Measurements from ENCODE around the gene OPN4.
"Not testable (repeated sequence)": the region's sequence is repeated elsewhere in the genome, so short reads cannot be mapped to it uniquely, and the experiment has no call there.

Gene OPN4, protein sequence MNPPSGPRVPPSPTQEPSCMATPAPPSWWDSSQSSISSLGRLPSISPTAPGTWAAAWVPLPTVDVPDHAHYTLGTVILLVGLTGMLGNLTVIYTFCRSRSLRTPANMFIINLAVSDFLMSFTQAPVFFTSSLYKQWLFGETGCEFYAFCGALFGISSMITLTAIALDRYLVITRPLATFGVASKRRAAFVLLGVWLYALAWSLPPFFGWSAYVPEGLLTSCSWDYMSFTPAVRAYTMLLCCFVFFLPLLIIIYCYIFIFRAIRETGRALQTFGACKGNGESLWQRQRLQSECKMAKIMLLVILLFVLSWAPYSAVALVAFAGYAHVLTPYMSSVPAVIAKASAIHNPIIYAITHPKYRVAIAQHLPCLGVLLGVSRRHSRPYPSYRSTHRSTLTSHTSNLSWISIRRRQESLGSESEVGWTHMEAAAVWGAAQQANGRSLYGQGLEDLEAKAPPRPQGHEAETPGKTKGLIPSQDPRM

DNA sequence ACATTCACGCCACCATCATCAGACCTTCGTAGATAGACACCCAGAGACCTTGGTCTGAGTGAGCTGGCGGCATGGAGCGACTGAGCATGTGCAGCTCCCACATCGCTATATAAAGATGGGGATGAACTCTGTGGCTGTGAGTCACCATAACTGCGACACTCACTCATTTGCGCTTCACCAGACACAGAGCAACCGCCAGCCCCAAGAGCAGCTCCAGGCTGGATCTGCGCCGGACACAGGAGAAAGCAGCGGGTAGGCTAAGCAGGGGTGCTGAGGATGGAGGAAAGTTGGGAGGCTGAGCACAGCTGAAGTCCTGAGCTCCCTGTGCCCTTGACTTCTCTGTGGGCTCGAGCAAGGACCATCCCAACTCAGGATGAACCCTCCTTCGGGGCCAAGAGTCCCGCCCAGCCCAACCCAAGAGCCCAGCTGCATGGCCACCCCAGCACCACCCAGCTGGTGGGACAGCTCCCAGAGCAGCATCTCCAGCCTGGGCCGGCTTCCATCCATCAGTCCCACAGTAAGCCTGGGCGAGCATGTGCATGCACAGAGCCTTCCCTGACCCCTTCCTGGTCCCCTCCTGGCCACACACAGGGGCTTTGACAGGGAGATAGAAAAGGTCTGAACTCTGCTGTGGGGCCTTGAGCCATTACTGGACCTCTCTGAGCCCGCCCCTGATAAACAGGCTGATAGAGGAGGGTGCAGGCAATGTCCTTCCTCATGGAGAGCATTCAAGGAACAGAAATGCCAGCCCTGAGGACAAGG lies at the start of gene OPN4:
Gene OPN4, plus strand, starts transcription at position 137 of the 762 bp plus-strand sequence. Its CDS starts 237 bp downstream, at position 374.
- Histone ChIP-seq H3K27ac (ENCODE audit: low read depth, low read length) (no peak within 1 kb of the TSS), H3K4me3 (ENCODE audit: low read length) (no peak within 1 kb of the TSS), H3K27me3 (ENCODE audit: control insufficient read depth, insufficient read depth, low read length) (no peaks in the 10 kb centered on the region), H3K9ac (ENCODE audit: low read length) (no peak within 1 kb of the TSS), H3K36me3 (ENCODE audit: control insufficient read depth, insufficient read depth, low read length) (no peaks in the 10 kb centered on the region), H3K4me1 (ENCODE audit: control insufficient read depth, insufficient read depth, low read length) (no peaks in the 10 kb centered on the region)

DNA sequence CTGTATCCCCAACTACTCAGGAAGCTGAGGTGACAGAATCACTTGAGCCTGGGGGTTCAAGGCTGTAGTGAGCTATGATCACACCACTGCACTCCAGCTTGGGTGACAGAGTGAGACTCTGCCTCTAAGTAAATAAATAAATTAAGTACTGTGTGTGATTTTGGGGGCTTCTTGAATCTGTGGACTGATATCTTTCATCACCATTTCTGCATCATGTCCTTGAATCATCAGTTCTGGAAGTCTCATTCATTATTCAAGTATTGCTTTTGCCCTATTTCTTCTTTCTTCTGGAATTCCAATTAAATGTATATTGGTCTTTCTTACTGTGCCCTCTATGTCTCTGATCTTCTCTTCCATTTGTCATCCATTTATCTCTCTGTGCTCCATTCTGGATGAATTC lies 46.7 kb upstream of the OPN4 start:
- Histone ChIP-seq H3K4me1 (ENCODE audit: control insufficient read depth, insufficient read depth, low read length) (no peaks in the 10 kb centered on the region), H3K9ac (ENCODE audit: low read length) (no peak overlapping the region), H3K27me3 (ENCODE audit: control insufficient read depth, insufficient read depth, low read length) (no peaks in the 10 kb centered on the region), H3K4me3 (ENCODE audit: low read length) (no peak overlapping the region), H3K27ac (ENCODE audit: low read depth, low read length) (no peak overlapping the region), H3K36me3 (ENCODE audit: control insufficient read depth, insufficient read depth, low read length) (no peaks in the 10 kb centered on the region)

DNA sequence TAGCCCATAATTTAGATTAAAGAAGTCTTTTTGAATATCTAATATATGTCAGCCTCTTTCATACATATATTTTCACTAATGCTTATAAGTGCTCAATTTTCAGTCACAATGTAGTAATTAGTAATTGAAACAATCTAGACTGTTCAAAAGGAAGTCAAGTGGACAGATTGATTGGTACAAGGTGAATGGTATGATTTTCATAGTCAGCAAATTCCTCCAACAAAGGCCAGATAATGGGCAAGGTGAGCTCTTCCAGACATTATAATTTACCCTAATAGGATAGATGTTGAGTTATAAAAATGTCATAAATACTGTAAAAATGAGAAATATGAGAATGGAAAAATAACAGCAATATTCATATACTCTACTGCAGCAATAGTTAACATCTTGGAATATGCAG lies 44.4 kb upstream of the OPN4 start:
- Histone ChIP-seq H3K27ac (ENCODE audit: low read depth, low read length) (no peak overlapping the region), H3K27me3 (ENCODE audit: control insufficient read depth, insufficient read depth, low read length) (no peaks in the 10 kb centered on the region), H3K4me3 (ENCODE audit: low read length) (no peak overlapping the region), H3K4me1 (ENCODE audit: control insufficient read depth, insufficient read depth, low read length) (no peaks in the 10 kb centered on the region), H3K9ac (ENCODE audit: low read length) (no peak overlapping the region), H3K36me3 (ENCODE audit: control insufficient read depth, insufficient read depth, low read length) (no peaks in the 10 kb centered on the region)

DNA sequence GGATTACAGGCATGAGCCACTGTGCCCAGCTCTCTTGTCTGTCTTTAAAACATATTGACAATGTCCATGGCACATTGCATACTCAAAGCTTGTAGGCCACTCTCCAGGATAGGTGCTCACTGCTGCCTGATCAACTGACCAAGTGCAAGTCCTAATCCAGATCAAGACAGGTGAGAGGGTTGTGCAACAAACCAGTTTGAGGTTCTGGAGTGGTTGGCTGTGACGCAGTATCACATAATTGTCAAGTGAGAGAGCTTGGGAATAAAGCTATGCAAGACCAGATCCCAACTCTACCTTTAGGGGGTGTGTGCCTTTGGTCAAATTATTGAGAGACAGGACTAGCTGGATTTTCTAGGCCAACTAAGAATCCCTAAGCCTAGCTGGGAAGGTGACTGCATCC lies 43.0 kb upstream of the OPN4 start:
- Histone ChIP-seq H3K27ac (ENCODE audit: low read depth, low read length) (no peak overlapping the region), H3K27me3 (ENCODE audit: control insufficient read depth, insufficient read depth, low read length) (no peaks in the 10 kb centered on the region), H3K4me3 (ENCODE audit: low read length) (no peak overlapping the region), H3K36me3 (ENCODE audit: control insufficient read depth, insufficient read depth, low read length) (no peaks in the 10 kb centered on the region), H3K4me1 (ENCODE audit: control insufficient read depth, insufficient read depth, low read length) (no peaks in the 10 kb centered on the region), H3K9ac (ENCODE audit: low read length) (no peak overlapping the region)

DNA sequence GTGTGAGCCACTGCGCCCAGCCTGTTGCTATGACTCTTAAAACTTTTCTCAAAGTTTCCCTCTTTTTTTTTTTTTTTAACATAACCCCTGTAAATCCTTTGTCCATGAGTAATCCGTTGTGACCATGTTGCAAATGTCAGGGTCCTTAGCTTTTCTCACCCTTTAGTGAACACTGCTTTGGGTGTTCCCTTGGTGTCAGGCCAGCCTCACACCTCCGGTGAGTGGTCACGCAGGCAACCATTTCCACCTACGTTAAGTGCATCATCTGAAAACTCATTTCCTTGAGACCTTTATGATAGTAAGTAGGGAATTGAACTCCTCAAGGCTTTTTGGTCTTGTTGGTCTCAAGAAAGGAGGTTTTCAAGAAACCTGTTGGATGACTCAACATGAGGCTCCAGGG lies 41.3 kb upstream of the OPN4 start:
- no peak overlapping the region for H3K4me3 ChIP-seq (ENCODE audit: low read length)
- no peak overlapping the region for H3K9ac ChIP-seq (ENCODE audit: low read length)
- no peaks in the 10 kb centered on the region for H3K27me3 ChIP-seq (ENCODE audit: control insufficient read depth, insufficient read depth, low read length)
- H3K4me1 ChIP-seq (ENCODE audit: control insufficient read depth, insufficient read depth, low read length) = no peaks in the 10 kb centered on the region
- H3K27ac ChIP-seq (ENCODE audit: low read depth, low read length) = no peak overlapping the region
- H3K36me3 ChIP-seq (ENCODE audit: control insufficient read depth, insufficient read depth, low read length) = no peaks in the 10 kb centered on the region

DNA sequence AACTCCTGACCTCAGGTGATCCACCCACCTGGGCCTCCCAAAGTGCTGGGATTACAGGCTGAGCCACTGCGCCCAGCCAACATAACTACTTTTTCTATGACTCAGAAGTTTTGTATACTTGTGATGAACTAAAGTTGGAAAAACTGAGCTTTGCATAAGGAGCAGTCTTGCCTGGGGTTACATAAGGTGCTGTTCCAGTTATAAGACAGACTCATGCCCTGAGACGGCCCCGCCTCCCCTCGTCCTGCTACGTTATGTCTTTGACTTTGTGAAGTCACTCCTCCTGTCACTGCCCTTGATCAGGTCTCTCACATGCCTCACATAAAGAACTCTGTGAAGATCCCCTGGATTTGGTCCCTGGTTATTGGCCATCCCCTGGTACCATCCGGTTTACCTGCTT lies 40.4 kb upstream of the OPN4 start:
- H3K27ac ChIP-seq (ENCODE audit: low read depth, low read length) = no peak overlapping the region

DNA sequence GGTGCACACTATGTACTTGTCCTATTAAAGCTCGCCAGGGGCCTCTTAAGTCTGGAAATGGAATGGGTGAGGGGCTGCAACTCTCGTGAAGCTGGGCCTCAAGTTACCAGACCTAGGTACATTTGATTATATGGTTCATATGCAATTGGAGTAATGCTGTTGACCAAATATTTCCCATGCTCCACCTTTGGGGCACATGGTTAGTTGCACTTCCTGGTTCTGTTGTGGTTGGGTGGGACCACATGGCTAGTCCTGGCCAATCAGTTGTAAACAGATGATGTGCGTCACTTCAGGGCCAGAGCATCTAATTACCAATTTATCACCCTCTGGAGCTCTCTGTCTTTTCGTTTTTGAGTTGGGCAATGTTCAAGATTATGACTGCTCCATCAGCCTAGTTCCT lies 39.5 kb upstream of the OPN4 start:
- Histone ChIP-seq H3K27ac (ENCODE audit: low read depth, low read length) (no peak overlapping the region), H3K36me3 (ENCODE audit: control insufficient read depth, insufficient read depth, low read length) (no peaks in the 10 kb centered on the region), H3K4me3 (ENCODE audit: low read length) (no peak overlapping the region), H3K4me1 (ENCODE audit: control insufficient read depth, insufficient read depth, low read length) (no peaks in the 10 kb centered on the region), H3K9ac (ENCODE audit: low read length) (no peak overlapping the region), H3K27me3 (ENCODE audit: control insufficient read depth, insufficient read depth, low read length) (no peaks in the 10 kb centered on the region)

More for the DNA sequence above, 40.4 kb upstream of the OPN4 start:
- Histone ChIP-seq H3K27me3 (ENCODE audit: control insufficient read depth, insufficient read depth, low read length) (no peaks in the 10 kb centered on the region), H3K4me1 (ENCODE audit: control insufficient read depth, insufficient read depth, low read length) (no peaks in the 10 kb centered on the region), H3K4me3 (ENCODE audit: low read length) (no peak overlapping the region), H3K36me3 (ENCODE audit: control insufficient read depth, insufficient read depth, low read length) (no peaks in the 10 kb centered on the region), H3K9ac (ENCODE audit: low read length) (no peak overlapping the region)

DNA sequence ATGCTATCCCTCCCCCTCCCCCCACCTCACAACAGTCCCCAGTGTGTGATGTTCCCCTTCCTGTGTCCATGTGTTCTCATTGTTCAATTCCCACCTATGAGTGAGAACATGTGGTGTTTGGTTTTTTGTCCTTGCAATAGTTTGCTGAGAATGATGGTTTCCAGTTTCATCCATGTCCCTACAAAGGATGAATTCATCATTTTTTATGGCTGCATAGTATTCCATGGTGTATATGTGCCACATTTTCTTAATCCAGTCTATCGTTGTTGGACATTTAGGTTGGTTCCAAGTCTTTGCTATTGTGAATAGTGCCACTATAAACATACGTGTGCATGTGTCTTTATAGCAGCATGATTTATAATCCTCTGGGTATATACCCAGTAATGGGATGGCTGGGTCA lies 37.1 kb upstream of the OPN4 start:
- H3K27me3 ChIP-seq (ENCODE audit: control insufficient read depth, insufficient read depth, low read length); H3K27ac ChIP-seq (ENCODE audit: low read depth, low read length); H3K9ac ChIP-seq (ENCODE audit: low read length); H3K4me1 ChIP-seq (ENCODE audit: control insufficient read depth, insufficient read depth, low read length); H3K4me3 ChIP-seq (ENCODE audit: low read length); H3K36me3 ChIP-seq (ENCODE audit: control insufficient read depth, insufficient read depth, low read length): not testable (repeated sequence)

DNA sequence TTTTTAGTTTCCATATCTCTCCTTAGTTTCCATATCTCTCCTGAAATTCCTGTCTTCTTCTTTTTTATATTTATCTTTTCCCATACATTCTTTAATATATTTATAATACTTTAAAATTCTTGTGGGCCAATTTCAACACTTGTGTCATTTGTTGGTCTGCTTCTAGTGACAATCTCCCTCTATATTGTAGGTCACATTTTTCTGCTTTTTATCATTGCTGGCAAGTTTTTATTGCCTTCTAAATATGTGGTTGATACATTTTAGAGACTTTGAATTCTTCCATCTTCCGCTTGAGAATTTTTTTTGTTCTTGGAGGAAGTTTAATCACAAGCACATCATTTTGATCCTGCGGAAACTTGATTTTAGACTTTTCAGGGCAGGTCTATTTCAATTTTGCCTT lies 26.0 kb upstream of the OPN4 start:
- Histone ChIP-seq H3K9ac (ENCODE audit: low read length) (no peak overlapping the region), H3K4me3 (ENCODE audit: low read length) (no peak overlapping the region), H3K36me3 (ENCODE audit: control insufficient read depth, insufficient read depth, low read length) (no peaks in the 10 kb centered on the region), H3K4me1 (ENCODE audit: control insufficient read depth, insufficient read depth, low read length) (no peaks in the 10 kb centered on the region), H3K27ac (ENCODE audit: low read depth, low read length) (no peak overlapping the region), H3K27me3 (ENCODE audit: control insufficient read depth, insufficient read depth, low read length) (peaks cover 4% of the 10 kb centered on the region)

DNA sequence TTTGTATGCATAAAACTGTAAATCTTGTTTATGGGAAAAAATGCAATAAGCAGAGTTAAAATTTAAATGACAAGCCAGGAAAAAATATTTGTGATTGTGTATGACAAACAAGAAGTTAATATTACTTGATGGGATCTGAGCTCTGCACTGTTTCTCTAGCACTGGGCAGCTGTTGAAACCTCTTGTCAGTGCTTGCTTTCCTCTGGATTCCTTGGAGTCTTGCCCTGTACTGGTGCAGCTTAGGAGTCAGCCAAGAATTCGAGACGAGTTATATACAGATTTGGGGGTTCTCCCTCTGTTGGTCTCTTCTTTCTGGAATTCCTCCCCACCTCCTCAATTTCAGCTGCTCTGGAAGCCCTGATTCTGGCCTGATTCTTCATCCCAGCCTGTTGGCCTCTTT lies 24.3 kb upstream of the OPN4 start:
- H3K9ac ChIP-seq (ENCODE audit: low read length) = no peak overlapping the region
- H3K27ac ChIP-seq (ENCODE audit: low read depth, low read length) = no peak overlapping the region
- no peak overlapping the region for H3K4me3 ChIP-seq (ENCODE audit: low read length)
- no peaks in the 10 kb centered on the region for H3K36me3 ChIP-seq (ENCODE audit: control insufficient read depth, insufficient read depth, low read length)
- H3K27me3 ChIP-seq (ENCODE audit: control insufficient read depth, insufficient read depth, low read length) = peaks cover 4% of the 10 kb centered on the region
- no peaks in the 10 kb centered on the region for H3K4me1 ChIP-seq (ENCODE audit: control insufficient read depth, insufficient read depth, low read length)

DNA sequence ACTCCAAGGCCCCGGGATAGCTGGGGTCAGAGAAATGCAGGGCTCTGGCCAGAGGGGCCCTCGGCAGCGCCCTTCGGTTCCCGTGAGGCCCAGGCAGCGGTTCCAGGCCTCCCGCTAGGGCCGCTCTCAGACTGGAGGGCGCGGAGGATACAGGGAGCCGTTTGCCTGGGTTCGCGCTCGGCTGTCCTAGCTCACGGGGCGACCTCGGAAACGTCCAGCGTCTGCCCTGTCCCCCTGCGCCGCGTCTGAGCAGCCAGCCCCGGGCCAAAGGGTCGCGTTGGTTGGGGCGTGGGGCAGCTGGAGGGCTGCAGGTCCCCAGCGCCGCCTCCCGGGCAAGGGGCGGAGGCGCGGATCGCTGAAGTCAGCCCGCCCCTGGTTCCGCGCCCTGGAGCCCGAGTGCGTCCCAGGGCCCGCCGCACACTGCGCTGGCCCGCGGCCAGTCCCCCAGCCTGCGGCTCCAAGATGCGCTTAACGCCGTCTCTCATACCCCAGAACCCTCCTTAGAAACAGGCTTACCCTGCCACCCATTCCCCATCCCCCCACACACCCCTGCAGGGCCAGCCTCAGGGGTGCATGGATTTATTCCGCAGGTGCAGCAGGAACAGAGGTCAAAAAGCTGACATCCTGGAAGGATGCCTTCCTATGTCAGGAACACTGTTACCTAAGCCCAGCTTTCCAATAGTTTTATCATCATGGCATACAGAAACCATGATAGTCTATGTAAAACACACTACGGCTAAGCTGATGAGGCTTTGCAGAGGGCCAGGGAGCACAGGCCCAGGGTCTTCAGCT lies 22.1 kb upstream of the OPN4 start:
- no peak overlapping the region for H3K27ac ChIP-seq (ENCODE audit: low read depth, low read length)
- H3K4me1 ChIP-seq (ENCODE audit: control insufficient read depth, insufficient read depth, low read length) = no peaks in the 10 kb centered on the region
- no peak overlapping the region for H3K9ac ChIP-seq (ENCODE audit: low read length)
- H3K4me3 ChIP-seq (ENCODE audit: low read length) = peak overlapping the region; percentile 43
- H3K27me3 ChIP-seq (ENCODE audit: control insufficient read depth, insufficient read depth, low read length) = peaks cover 4% of the 10 kb centered on the region
- H3K36me3 ChIP-seq (ENCODE audit: control insufficient read depth, insufficient read depth, low read length) = no peaks in the 10 kb centered on the region

DNA sequence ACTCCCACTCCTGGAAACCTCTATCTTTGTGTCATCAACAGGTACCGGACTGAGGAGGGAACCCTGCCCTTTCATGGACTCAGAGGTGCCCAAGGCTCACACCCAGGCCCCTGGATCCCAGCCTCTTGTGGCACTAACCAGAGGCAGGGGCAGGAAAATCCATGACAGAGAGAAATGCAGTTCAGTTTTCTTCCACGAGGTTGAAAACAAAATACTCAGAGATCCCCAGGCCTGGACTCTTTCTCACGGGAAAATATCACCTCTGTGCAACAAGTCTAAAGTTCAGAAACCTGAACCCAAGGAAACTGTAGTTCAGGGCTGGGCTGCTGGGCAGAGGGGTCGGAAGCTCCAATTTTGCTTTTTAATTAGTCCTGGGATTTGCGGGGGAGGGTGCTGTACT lies 21.4 kb upstream of the OPN4 start:
- Histone ChIP-seq H3K27ac (ENCODE audit: low read depth, low read length) (no peak overlapping the region), H3K9ac (ENCODE audit: low read length) (no peak overlapping the region)

More for the DNA sequence above, 21.4 kb upstream of the OPN4 start:
- Histone ChIP-seq H3K4me3 (ENCODE audit: low read length) (no peak overlapping the region), H3K4me1 (ENCODE audit: control insufficient read depth, insufficient read depth, low read length) (no peaks in the 10 kb centered on the region), H3K36me3 (ENCODE audit: control insufficient read depth, insufficient read depth, low read length) (no peaks in the 10 kb centered on the region), H3K27me3 (ENCODE audit: control insufficient read depth, insufficient read depth, low read length) (peaks cover 4% of the 10 kb centered on the region)

Data from rectal smooth muscle tissue (tissue), 1 donor.